Ovary (tissue), 3 donors: ENCODE measurements around the gene WDR82.

Source experiments
- POLR2A ChIP-seq: fragments of 450-650 bp; IDR thresholded peaks from one replicate; pipeline ENCODE4 v1.6.1; 2017; ENCODE audit warnings: antibody characterized with exemption, mild to moderate bottlenecking, moderate library complexity
- TF ChIP-seq, protein P1 (sequence below), 3 donors: fragments of 450-650 bp in 2 of 3; fragments of 200-600 bp in 1 of 3; IDR thresholded peaks; one replicate each; pipeline versions ENCODE4 v1.5.1 to v1.8.0; 2016 to 2022; ENCODE audit warnings: antibody characterized with exemption in 3 of 3, mild to moderate bottlenecking in 1 of 3
- donor health status: DM: no; HTN: no; CAD: no.

DNA sequence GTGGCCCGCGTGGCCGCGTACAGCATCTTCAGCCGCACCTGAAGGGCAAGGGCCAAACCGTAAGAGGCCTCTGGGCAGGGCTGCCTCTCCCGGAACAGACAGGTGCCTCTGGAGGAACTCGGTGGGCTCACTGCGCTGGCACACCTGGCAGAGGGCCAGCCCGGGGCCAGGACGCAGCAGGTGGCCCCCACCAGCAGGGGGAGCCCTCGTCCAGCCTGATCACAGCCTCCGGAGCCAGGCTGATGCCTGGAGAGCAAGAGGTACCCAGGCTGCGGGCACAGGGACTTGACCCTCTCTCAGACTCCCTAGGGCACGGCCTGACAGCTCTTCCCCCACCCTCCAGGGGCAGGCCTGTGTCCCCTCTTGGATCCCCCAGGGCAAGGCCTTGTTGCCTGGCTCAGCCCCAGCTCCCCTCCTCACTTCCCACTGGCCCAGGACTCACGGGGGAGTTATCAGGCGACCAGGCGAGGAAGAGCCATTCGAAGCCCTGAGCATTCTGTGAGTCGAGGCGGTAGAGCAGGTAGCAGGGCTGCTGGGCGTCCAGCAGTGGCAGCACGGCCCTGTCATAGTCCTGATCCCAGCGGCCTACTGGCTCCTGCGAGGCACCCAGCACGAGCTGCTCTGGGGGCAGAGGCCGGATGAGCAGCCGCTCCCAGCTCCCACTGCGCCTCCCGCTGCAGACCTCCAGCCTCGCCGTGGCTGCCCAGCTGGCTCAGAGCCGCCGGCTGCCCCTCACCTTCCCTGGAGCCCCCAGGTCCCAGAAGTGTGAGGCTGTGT lies 46.8 kb downstream of the WDR82 start:
- TF ChIP-seq POLR2A = no peak
- TF ChIP-seq, protein P1, sequence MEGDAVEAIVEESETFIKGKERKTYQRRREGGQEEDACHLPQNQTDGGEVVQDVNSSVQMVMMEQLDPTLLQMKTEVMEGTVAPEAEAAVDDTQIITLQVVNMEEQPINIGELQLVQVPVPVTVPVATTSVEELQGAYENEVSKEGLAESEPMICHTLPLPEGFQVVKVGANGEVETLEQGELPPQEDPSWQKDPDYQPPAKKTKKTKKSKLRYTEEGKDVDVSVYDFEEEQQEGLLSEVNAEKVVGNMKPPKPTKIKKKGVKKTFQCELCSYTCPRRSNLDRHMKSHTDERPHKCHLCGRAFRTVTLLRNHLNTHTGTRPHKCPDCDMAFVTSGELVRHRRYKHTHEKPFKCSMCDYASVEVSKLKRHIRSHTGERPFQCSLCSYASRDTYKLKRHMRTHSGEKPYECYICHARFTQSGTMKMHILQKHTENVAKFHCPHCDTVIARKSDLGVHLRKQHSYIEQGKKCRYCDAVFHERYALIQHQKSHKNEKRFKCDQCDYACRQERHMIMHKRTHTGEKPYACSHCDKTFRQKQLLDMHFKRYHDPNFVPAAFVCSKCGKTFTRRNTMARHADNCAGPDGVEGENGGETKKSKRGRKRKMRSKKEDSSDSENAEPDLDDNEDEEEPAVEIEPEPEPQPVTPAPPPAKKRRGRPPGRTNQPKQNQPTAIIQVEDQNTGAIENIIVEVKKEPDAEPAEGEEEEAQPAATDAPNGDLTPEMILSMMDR (IDR thresholded peaks at IDR 0.05) = peak; percentile 8 to 57 (median 44)
